NOMO-1 (cell line): ENCODE measurements around the gene PSMG3.

Experiments
- DNase-seq, 2 experiments: peaks; one replicate each; lab custom pipeline; 2025; ENCODE audit not compliant: unreplicated experiment in 2 of 2; lab: John Stamatoyannopoulos, UW

The PSMG3 gene

GRCh38 chr7:1546909-1547776 is 22.7 kb downstream of the PSMG3 start:
- no peak for DNase-seq

DNA sequence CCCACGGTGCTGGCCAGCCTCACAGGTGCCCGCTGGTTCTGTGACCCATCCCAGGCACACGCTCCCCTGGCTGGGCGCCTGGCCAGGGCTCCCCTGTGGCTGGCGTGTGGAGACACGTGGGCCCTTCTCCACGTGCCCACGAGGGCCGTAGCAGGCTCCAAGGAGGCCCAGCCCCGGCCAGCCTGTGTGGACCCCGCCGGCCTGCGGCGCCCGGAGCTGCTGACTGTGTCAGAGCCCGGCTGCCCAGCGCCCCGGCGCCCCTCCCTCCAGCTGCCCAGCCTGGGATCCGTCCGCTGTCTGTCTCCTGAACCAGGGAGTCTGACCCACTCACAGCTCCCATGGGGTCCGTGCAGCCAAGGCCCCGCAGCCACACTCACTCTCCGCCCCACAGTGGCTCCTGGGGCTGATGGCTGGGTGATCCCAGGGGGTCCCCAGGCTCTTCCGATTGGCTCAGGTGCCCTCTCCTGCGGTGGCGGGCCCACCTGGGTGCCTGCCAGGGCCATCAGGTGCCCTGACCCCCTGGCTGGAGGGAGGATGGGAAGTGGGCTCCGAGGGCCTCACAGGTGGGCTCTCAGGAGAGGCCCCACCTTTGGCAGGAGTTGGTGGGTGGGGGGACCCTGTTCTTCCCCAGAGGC is 23.4 kb downstream of the PSMG3 start:
- no peak for DNase-seq

- no peak for DNase-seq
Observed at GRCh38 chr7:1545417-1546246, 24.2 kb downstream of the PSMG3 start.

DNA sequence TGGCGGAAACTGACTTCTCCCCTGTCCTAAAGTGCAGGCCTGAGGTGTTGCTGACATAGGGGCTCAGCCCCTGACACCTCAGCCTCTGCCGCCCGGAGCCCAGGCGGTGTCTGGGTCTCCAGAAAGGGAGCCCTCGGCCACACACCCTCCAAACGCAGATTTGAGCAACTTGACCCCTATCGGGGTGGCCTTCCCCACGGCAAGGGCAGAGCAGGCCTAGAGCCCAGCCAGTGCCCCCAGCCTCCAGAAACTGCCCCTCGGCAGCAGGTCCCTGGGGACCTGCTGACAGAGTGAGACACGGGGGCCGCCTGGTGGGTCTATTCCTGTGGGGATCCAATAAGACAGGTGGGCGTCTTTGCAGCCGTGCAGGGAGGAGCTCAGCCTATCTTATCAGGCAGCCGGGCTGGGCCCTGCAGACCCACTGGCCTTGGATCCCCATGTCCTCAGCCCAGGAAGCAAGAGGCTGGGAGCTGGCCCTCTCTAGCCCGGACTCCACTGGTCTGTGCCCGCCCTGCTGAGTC is 24.9 kb downstream of the PSMG3 start:
- DNase-seq, result no peak

DNA sequence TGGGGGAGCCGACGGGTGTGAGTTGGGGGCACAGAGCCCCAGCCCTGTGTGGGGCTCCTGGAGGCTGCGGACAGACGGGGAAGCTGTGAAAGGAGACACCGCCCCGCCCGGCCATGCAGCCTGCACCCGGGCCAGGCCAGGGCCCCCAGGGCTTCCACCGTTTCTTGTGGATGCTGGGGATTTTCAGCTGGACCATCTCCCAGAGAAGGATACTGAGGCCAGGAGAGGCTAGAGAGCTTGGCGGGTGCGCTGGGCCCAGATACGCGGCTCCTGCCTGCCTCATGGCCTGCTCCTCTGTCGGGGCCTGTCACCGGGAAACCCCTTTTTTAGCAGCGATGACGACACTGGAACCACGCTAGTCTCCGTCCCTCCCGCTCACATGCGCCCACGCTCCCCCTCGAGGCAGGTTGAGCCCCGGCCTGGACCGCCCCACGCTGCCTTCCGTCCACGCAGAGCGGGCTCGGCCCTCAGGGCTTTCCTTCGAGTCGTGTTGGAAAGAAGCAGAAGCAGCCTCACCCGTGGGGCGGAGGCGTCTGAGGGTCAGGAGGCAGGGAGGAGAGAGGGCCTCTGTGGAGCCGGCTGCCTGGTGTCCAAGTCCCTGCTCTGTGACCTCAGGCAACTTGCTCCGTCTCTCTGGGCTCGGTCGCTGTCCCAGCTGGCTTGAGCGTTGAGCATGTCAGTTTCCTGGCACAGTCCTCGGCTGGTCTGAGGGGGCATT is 25.5 kb downstream of the PSMG3 start:
- no peak for DNase-seq

- DNase-seq, result no peak
Observed at GRCh38 chr7:1543826-1544177, 26.0 kb downstream of the PSMG3 start.

DNA sequence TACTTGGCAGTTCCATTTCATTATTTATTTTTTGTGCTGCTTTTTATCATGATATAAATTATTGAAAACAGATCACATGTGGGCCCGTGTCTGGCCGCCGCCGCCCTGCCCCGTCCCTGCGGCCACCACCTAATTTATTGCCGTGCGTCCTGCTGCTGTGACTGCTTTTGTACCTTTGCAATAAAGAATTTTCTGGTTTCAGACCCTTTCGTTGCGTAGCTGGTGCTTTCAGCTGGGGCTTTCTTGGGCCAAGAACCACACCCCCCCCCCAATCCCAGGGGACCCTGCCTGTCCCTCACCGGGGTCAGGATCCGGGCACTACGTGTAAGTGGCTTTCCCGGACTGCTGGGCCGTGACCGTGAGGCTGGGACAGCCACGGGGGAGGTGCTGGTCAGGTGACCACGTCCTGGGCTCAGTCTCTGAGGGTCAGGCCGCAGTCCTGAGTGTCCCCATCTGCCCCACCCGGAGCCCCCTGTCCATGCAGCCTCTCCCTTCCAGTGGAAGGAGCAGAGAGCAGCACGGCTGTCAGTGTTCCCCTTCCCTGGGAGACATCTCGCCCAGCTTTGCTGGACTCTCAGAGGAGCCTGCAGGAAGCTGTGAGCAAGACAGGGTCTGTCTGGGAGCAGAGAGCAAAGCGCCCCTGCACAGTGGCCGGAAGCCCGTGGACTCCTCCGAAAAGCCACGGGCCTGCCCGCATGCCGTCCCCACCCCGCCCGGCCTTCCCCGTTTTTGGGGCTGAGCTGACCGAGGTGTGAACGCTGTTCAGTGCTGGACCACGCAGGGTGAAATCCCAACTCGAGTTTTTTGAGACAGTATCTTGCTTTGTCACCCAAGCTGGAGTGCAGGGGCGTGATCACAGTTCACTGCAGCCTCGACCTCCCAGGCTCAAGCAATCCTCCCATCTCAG is 26.7 kb downstream of the PSMG3 start:
- DNase-seq, result no peak

GRCh38 chr7:1542329-1542728 is 27.5 kb downstream of the PSMG3 start:
- no peak for DNase-seq

GRCh38 chr7:1541431-1542162 is 28.2 kb downstream of the PSMG3 start:
- no peak for DNase-seq

DNA sequence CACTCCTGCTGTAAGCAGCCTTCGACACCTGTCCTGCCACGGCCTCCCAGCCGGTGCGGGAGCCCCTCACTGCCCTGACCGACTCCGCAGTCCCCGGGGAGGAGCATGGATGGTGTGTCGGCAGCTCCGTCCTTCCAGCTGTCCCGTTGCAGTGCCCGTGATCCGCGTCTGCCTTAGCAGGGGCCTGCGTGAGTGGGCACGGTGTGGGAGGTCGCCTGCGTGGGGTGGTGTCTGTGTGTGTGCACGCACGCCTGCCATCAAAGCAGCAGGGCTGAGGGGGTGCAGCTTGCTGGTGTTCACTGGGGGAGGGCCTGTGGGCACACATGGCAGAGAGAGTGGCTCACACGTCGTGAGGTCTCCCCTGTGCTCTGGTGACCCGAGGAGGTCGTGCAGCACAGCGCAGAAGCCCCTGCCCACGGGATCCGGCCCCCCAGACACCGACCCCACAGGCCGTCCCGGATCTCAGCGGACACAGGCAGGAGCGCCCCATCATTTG is 29.0 kb downstream of the PSMG3 start:
- DNase-seq, result no peak

- DNase-seq, result no peak
Observed at GRCh38 chr7:1539882-1540775, 29.7 kb downstream of the PSMG3 start.

GRCh38 chr7:1539181-1539881 is 30.5 kb downstream of the PSMG3 start:
- DNase-seq, result no peak

DNA sequence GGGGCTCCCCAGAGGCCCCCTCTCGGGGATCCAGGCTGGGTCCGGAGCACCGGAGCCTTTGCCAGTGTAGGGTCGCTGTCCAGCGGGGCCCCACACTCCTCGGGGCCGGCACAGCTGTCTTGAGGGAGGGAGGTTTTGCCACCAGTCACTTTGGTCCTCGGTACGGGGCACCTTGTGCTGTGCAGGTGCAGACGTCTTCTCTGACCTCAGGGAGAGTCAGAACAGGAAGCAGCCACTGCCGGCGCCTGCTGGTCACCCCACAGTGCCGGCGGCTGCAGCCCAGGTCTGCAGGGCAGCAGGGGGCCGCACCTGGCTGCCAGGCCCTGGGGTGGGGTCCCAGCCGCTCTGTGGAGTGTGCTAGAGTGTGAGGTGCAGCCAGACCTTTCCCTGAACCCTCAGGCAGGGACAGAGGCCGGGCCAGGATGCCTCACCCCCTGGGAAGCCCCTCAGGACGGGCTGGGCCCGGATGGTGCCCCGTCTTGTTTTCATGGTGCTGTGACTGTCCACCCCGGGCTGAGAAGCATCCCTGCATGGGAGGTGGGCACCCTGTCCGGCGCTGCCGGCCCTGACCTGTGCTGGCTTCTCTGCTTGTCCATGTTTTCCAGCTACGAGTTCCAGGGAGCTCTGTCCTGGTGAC is 31.2 kb downstream of the PSMG3 start:
- DNase-seq, result no peak

- no peak for DNase-seq
Observed at GRCh38 chr7:1537535-1538412, 32.1 kb downstream of the PSMG3 start.

DNA sequence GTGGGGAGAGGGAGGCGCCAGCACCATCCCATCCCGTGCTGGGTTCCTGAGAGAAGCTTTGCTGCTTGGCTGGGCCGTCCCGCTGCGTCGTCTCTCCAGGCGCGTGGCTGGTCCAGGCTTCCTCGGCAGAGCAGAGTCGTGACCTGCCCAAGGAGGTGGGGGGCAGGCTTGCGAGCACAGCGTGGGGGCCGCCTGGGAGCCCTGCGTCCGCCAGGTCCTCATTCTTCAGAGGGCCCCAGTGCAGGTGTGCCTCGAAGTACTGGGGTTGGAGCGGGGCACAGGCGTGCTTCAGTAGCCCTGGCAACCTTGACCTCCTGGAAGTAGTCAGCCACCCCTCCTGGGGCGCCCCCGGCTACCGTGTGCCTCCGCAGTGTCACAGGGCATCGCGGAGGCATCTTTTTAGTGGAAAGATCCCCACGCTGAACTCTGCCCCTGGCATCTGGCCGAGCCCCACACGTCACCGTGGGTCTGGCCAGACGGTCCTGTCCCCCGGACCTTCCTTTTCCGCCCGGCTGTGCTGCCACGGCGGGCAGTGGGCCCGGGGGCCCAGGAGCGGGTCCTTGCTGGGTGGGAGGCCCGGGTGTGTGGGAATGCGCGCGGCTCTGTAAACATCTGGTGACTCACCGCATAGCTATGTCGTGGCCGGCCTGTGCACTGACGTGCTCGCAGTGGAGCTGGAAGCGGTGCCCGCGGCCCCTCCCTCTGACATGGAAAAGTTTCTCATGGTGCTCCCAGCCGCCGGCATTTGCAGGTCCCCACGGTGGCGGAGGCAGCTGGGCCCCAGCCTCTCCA is 32.9 kb downstream of the PSMG3 start:
- no peak for DNase-seq
